ENCODE results near the gene IFIT2. TPM values are rescaled to one million over a fixed set of nuclear protein-coding genes. Genes with fewer than 3 reads are reported as not detected.
"Not testable (repeated sequence)": the region's sequence is repeated elsewhere in the genome, so short reads cannot be mapped to it uniquely, and the experiment has no call there.

Gene IFIT2
- total RNA-seq, 1 donor = 99.4 TPM

GRCh38 chr10:89336241-89336640 is 34.4 kb downstream of the IFIT2 start:
- Histone ChIP-seq H3K4me1 (ENCODE audit: insufficient read depth, low read length) (peaks cover 59% of the 10 kb centered on the region), H3K4me3 (ENCODE audit: low read length) (no peak overlapping the region), H3K9me3 (ENCODE audit: low read depth, low read length) (no peaks in the 10 kb centered on the region), H3K27me3 (ENCODE audit: insufficient read depth, low read length) (no peaks in the 10 kb centered on the region)

- H3K9me3 ChIP-seq (ENCODE audit: low read depth, low read length) = no peaks in the 10 kb centered on the region
- H3K4me1 ChIP-seq (ENCODE audit: insufficient read depth, low read length) = peaks cover 46% of the 10 kb centered on the region
- no peaks in the 10 kb centered on the region for H3K27me3 ChIP-seq (ENCODE audit: insufficient read depth, low read length)
- H3K4me3 ChIP-seq (ENCODE audit: low read length) = no peak overlapping the region
Observed at GRCh38 chr10:89337484-89337883, 35.6 kb downstream of the IFIT2 start.

GRCh38 chr10:89338713-89339112 is 36.9 kb downstream of the IFIT2 start:
- H3K4me3 ChIP-seq (ENCODE audit: low read length) = no peak overlapping the region
- no peaks in the 10 kb centered on the region for H3K27me3 ChIP-seq (ENCODE audit: insufficient read depth, low read length)
- no peaks in the 10 kb centered on the region for H3K9me3 ChIP-seq (ENCODE audit: low read depth, low read length)
- peaks cover 34% of the 10 kb centered on the region for H3K4me1 ChIP-seq (ENCODE audit: insufficient read depth, low read length)

- no peaks in the 10 kb centered on the region for H3K9me3 ChIP-seq (ENCODE audit: low read depth, low read length)
- no peaks in the 10 kb centered on the region for H3K27me3 ChIP-seq (ENCODE audit: insufficient read depth, low read length)
- H3K4me3 ChIP-seq (ENCODE audit: low read length) = no peak overlapping the region
Observed at GRCh38 chr10:89339875-89340274, 38.0 kb downstream of the IFIT2 start.

GRCh38 chr10:89341649-89342048 is 39.8 kb downstream of the IFIT2 start:
- peaks cover 18% of the 10 kb centered on the region for H3K4me1 ChIP-seq (ENCODE audit: insufficient read depth, low read length)
- no peaks in the 10 kb centered on the region for H3K9me3 ChIP-seq (ENCODE audit: low read depth, low read length)
- H3K4me3 ChIP-seq (ENCODE audit: low read length) = no peak overlapping the region
- no peaks in the 10 kb centered on the region for H3K27me3 ChIP-seq (ENCODE audit: insufficient read depth, low read length)

More at GRCh38 chr10:89339875-89340274, 38.0 kb downstream of the IFIT2 start:
- H3K4me1 ChIP-seq (ENCODE audit: insufficient read depth, low read length) = peaks cover 22% of the 10 kb centered on the region

GRCh38 chr10:89342206-89342958 is 40.5 kb downstream of the IFIT2 start:
- Histone ChIP-seq H3K9me3 (ENCODE audit: low read depth, low read length) (no peaks in the 10 kb centered on the region), H3K4me3 (ENCODE audit: low read length) (no peak overlapping the region), H3K27me3 (ENCODE audit: insufficient read depth, low read length) (no peaks in the 10 kb centered on the region), H3K4me1 (ENCODE audit: insufficient read depth, low read length) (peaks cover 21% of the 10 kb centered on the region)

- H3K9me3 ChIP-seq (ENCODE audit: low read depth, low read length) = no peaks in the 10 kb centered on the region
- H3K4me3 ChIP-seq (ENCODE audit: low read length) = no peak overlapping the region
- H3K4me1 ChIP-seq (ENCODE audit: insufficient read depth, low read length) = peaks cover 27% of the 10 kb centered on the region
- no peaks in the 10 kb centered on the region for H3K27me3 ChIP-seq (ENCODE audit: insufficient read depth, low read length)
Observed at GRCh38 chr10:89343089-89343767, 41.4 kb downstream of the IFIT2 start.

GRCh38 chr10:89344156-89344555 is 42.3 kb downstream of the IFIT2 start:
- Histone ChIP-seq H3K4me3 (ENCODE audit: low read length) (no peak overlapping the region), H3K9me3 (ENCODE audit: low read depth, low read length) (no peaks in the 10 kb centered on the region), H3K4me1 (ENCODE audit: insufficient read depth, low read length) (peaks cover 32% of the 10 kb centered on the region), H3K27me3 (ENCODE audit: insufficient read depth, low read length) (no peaks in the 10 kb centered on the region)

GRCh38 chr10:89345367-89346000 is 43.6 kb downstream of the IFIT2 start:
- Histone ChIP-seq H3K4me3 (ENCODE audit: low read length) (no peak overlapping the region), H3K27me3 (ENCODE audit: insufficient read depth, low read length) (no peaks in the 10 kb centered on the region), H3K9me3 (ENCODE audit: low read depth, low read length) (no peaks in the 10 kb centered on the region), H3K4me1 (ENCODE audit: insufficient read depth, low read length) (peaks cover 37% of the 10 kb centered on the region)

GRCh38 chr10:89346405-89347254 is 44.8 kb downstream of the IFIT2 start:
- H3K9me3 ChIP-seq (ENCODE audit: low read depth, low read length) = no peaks in the 10 kb centered on the region
- no peaks in the 10 kb centered on the region for H3K27me3 ChIP-seq (ENCODE audit: insufficient read depth, low read length)
- peaks cover 47% of the 10 kb centered on the region for H3K4me1 ChIP-seq (ENCODE audit: insufficient read depth, low read length)
- H3K4me3 ChIP-seq (ENCODE audit: low read length) = no peak overlapping the region

GRCh38 chr10:89347701-89348457 is 46.0 kb downstream of the IFIT2 start:
- no peaks in the 10 kb centered on the region for H3K27me3 ChIP-seq (ENCODE audit: insufficient read depth, low read length)
- no peak overlapping the region for H3K4me3 ChIP-seq (ENCODE audit: low read length)
- H3K4me1 ChIP-seq (ENCODE audit: insufficient read depth, low read length) = peaks cover 47% of the 10 kb centered on the region
- no peaks in the 10 kb centered on the region for H3K9me3 ChIP-seq (ENCODE audit: low read depth, low read length)

GRCh38 chr10:89348481-89348880 is 46.6 kb downstream of the IFIT2 start:
- Histone ChIP-seq H3K4me3 (ENCODE audit: low read length) (no peak overlapping the region), H3K4me1 (ENCODE audit: insufficient read depth, low read length) (peaks cover 47% of the 10 kb centered on the region), H3K9me3 (ENCODE audit: low read depth, low read length) (no peaks in the 10 kb centered on the region), H3K27me3 (ENCODE audit: insufficient read depth, low read length) (no peaks in the 10 kb centered on the region)

- Histone ChIP-seq H3K27me3 (ENCODE audit: insufficient read depth, low read length) (no peaks in the 10 kb centered on the region), H3K4me1 (ENCODE audit: insufficient read depth, low read length) (peaks cover 47% of the 10 kb centered on the region), H3K9me3 (ENCODE audit: low read depth, low read length) (no peaks in the 10 kb centered on the region), H3K4me3 (ENCODE audit: low read length) (no peak overlapping the region)
Observed at GRCh38 chr10:89348975-89349374, 47.1 kb downstream of the IFIT2 start.

- peaks cover 45% of the 10 kb centered on the region for H3K4me1 ChIP-seq (ENCODE audit: insufficient read depth, low read length)
- H3K27me3 ChIP-seq (ENCODE audit: insufficient read depth, low read length); H3K4me3 ChIP-seq (ENCODE audit: low read length); H3K9me3 ChIP-seq (ENCODE audit: low read depth, low read length): not testable (repeated sequence)
Observed at GRCh38 chr10:89350631-89351315, 48.9 kb downstream of the IFIT2 start.
